Measurements from ENCODE around the gene ADARB1. TPM values are rescaled to one million over a fixed set of nuclear protein-coding genes. Genes with fewer than 3 reads are reported as not detected.

ADARB1 gene
- total RNA-seq, 1 experiment from 2014 or later = 15.8 TPM

DNA sequence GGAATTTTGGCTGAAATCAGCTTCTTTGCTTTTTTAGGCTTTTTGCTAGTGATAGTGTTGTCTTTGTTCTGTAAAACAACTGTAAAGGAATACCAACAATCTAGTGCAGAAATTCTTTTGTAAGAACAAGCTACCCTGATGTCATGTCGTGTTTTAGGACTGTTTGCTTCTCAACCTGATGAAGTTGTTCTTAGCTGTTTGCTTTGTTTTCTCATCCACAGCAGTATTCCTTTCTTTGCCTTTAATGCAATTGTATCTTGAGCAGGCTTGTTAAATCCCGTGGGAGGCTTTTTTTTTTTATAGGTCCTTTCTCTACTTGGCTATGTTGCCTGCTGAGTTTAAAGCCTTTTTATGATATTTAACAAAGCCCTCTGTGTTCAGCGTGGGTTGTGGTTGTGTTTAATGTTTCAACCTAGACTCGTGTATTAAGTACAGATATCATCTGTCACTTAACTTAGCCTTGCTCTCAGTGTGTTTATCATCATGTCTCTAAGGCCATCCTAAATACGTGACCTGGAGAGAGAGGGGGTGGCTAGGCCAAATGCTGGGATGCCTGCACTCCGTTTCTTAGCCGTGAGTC, 31.6 kb downstream of the ADARB1 start:
- peaks cover 13 to 14% of the 10 kb centered on the region in 2 experiments for H3K4me1 Mint-ChIP-seq
- H2AFZ ChIP-seq (ENCODE audit: low read length) = no peak overlapping the region
- no peak overlapping the region for H3K56ac ChIP-seq (ENCODE audit: insufficient read length, low read depth, low read length)
- no peaks in the 10 kb centered on the region for H3K4me1 ChIP-seq (ENCODE audit: insufficient read depth, low read length)
- no peak overlapping the region for H3K23ac ChIP-seq (ENCODE audit: insufficient read length, low read depth, low read length)
- no peak overlapping the region for H4K5ac ChIP-seq (ENCODE audit: insufficient read length, low read depth, low read length)
- no peak overlapping the region for H2BK20ac ChIP-seq (ENCODE audit: low read depth, low read length, poor library complexity, severe bottlenecking)
- no peak overlapping the region for H4K91ac ChIP-seq (ENCODE audit: insufficient read length, low read depth, low read length)
- no peak overlapping the region for H2BK15ac ChIP-seq (ENCODE audit: low read depth, low read length)
- DNase-seq = no peak
- no peaks in the 10 kb centered on the region for H3K79me1 ChIP-seq (ENCODE audit: insufficient read depth, low read depth, low read length, poor library complexity, severe bottlenecking)
- WGBS (ENCODE audit: extremely low coverage, insufficient read length, low lambda C conversion rate) = no CpG with 5 or more reads among the region's 7 CpGs
- no peaks in the 10 kb centered on the region for H3K36me3 Mint-ChIP-seq (ENCODE audit: insufficient read depth in 1 of 3, low read depth in 3 of 3)
- H3K4me3 Mint-ChIP-seq = no peak overlapping the region
- H3K23me2 ChIP-seq (ENCODE audit: insufficient read length, low read depth, low read length, poor library complexity, severe bottlenecking) = no peaks in the 10 kb centered on the region
- no peak overlapping the region for H2AK5ac ChIP-seq (ENCODE audit: insufficient read length, low read length)
- no peaks in the 10 kb centered on the region for H3K9me3 ChIP-seq (ENCODE audit: control insufficient read depth, low read depth, low read length)
- H3K27ac Mint-ChIP-seq = no peak overlapping the region; a peak in 1 of 7 replicates
- H2BK120ac ChIP-seq (ENCODE audit: low read depth, low read length, poor library complexity, severe bottlenecking) = no peak overlapping the region
- no peak overlapping the region for H3K18ac ChIP-seq (ENCODE audit: insufficient read length, low read depth, low read length)
- no peak overlapping the region for H3T11ph ChIP-seq (ENCODE audit: low read length)
- no peak overlapping the region for H3K4me2 ChIP-seq (ENCODE audit: insufficient read depth, insufficient read length, low read length)
- no peak overlapping the region for H2BK12ac ChIP-seq (ENCODE audit: insufficient read length, low read depth, low read length)
- no peak overlapping the region for H3K27ac ChIP-seq (ENCODE audit: insufficient read length, low read depth, low read length)
- H3K27me3 Mint-ChIP-seq (ENCODE audit: low read depth) = no peaks in the 10 kb centered on the region
- no peaks in the 10 kb centered on the region for H3K79me2 ChIP-seq (ENCODE audit: insufficient read depth, low read length)
- H4K8ac ChIP-seq (replicated peaks; ENCODE audit: insufficient read length, low read depth, low read length) = no peak overlapping the region
- no peak overlapping the region; the same call in 1 of the 2 replicates for H3K14ac ChIP-seq (ENCODE audit: insufficient read depth, low read length)
- no peaks in the 10 kb centered on the region for H4K20me1 ChIP-seq (ENCODE audit: control insufficient read depth, insufficient read depth, insufficient read length)
- no peaks in the 10 kb centered on the region for H3K9me3 Mint-ChIP-seq
- H2BK5ac ChIP-seq (ENCODE audit: insufficient read length, low read length) = no peak overlapping the region
- TF ChIP-seq CTCF (conservative IDR thresholded peaks at IDR 0.05) = no peak
- no peak overlapping the region for H3K9ac ChIP-seq (ENCODE audit: extremely low read depth, insufficient read length, low read length)
- H3K4ac ChIP-seq (ENCODE audit: low read depth, low read length) = no peak overlapping the region
- H3K27me3 ChIP-seq (ENCODE audit: insufficient read depth, low read length) = no peaks in the 10 kb centered on the region
